Measurements from ENCODE around the gene KCTD5. TPM values are rescaled to one million over a fixed set of nuclear protein-coding genes. Genes with fewer than 3 reads are reported as not detected.

KCTD5 gene
- total and polyA plus RNA-seq, 2 of the 8 experiments (the other 6 are each of a cell fraction or from before 2014, with no cell fraction given): 26.6 to 31.8 TPM

DNA sequence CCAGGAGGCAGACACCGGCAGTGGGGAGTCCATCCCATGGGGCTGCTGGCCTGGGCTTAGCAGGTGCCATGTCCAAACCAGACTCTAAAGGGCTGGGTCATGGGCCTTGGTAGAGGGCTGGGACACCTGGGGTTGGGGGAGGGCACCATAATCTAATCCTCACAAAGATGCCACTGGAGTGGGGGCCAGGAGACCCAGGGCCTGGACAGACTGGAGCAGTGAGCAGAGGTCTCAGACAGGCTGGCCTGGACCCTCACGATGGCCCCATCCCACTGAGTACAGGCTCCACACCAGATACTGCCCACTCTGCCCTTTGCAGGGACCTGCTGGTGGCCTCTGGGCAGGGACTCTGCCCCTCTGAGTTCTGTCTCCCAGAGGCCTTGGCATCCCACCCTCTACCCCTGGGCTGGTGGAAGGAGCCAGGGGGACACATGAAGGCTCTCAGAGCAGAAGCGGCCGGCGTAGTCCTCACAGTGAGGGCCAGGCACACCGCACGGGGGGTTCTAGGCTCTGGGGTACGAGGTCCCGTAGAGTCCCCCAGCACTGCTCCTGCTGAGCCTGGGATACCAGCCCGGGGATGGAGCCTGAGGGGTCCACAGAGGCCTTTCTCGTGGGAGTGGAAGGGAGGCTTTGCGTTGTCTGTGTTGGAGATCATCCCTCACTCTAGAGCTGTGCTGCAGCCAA is 60.1 kb downstream of the KCTD5 start:
- H3K56ac ChIP-seq (replicated peaks; ENCODE audit: insufficient read length, low read depth, low read length): no peak overlapping the region
- no peaks in the 10 kb centered on the region for H3K27me3 ChIP-seq (replicated peaks in 1 of 4; ENCODE audit: control insufficient read depth in 3 of 4, extremely low read depth in 1 of 4, insufficient read depth in 3 of 4, low read length in 3 of 4)
- H4K91ac ChIP-seq (replicated peaks; ENCODE audit: insufficient read length, low read length): no peak overlapping the region
- H3K79me2 ChIP-seq (ENCODE audit: control insufficient read depth in 1 of 2, insufficient read depth in 2 of 2, low read length in 2 of 2): no peaks in the 10 kb centered on the region
- no peak overlapping the region for H3K23ac ChIP-seq (ENCODE audit: insufficient read length)
- WGBS, 2 experiments (ENCODE audit: extremely low coverage in 1 of 2, insufficient coverage in 1 of 2, insufficient read length in 1 of 2, insufficient replicate concordance in 2 of 2, low coverage in 1 of 2, low lambda C conversion rate in 2 of 2, missing lambda C conversion rate in 1 of 2): 91% methylated on average over 12 of the region's 12 CpGs; no CpG with 5 or more reads in 1 of the 2 experiments
- no peak overlapping the region; the same call in 1 of the 2 replicates for H3K18ac ChIP-seq (ENCODE audit: extremely low read depth, low read length)
- H2AK5ac ChIP-seq (ENCODE audit: low read depth, low read length): no peak overlapping the region
- TF ChIP-seq, protein P1, sequence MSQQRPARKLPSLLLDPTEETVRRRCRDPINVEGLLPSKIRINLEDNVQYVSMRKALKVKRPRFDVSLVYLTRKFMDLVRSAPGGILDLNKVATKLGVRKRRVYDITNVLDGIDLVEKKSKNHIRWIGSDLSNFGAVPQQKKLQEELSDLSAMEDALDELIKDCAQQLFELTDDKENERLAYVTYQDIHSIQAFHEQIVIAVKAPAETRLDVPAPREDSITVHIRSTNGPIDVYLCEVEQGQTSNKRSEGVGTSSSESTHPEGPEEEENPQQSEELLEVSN (IDR thresholded peaks at IDR 0.05): no peak
- TF ChIP-seq POLR2AphosphoS5 (IDR thresholded peaks at IDR 0.05; ENCODE audit: low read depth, low read length) (no peak), FOSL1 (IDR thresholded peaks at IDR 0.05; ENCODE audit: insufficient read depth, low read depth, low read length) (no peak), SIX5 (IDR thresholded peaks at IDR 0.05; ENCODE audit: low read depth, low read length) (no peak), NRF1 (IDR thresholded peaks at IDR 0.05; ENCODE audit: low read depth, low read length) (no peak), SRF (IDR thresholded peaks at IDR 0.05; ENCODE audit: low read depth, low read length) (no peak), SP1 (IDR thresholded peaks at IDR 0.05; ENCODE audit: low read depth, low read length) (no peak), SUZ12 (IDR thresholded peaks at IDR 0.05; ENCODE audit: low read length) (no peak), ATF2 (IDR thresholded peaks at IDR 0.05; ENCODE audit: low read length) (no peak), POU5F1 (IDR thresholded peaks at IDR 0.05; ENCODE audit: low read depth, low read length) (no peak), BCL11A (IDR thresholded peaks at IDR 0.05; ENCODE audit: low read depth in 2 of 2, low read length in 2 of 2) (no peak)
- H2BK15ac ChIP-seq (ENCODE audit: low read length): no peak overlapping the region
- H3K9me3 ChIP-seq (ENCODE audit: insufficient read depth in 2 of 2, low read depth in 1 of 2, low read length in 1 of 2): no peaks in the 10 kb centered on the region
- no peak overlapping the region for H3K9ac ChIP-seq (replicated peaks in 1 of 4; ENCODE audit: extremely low read depth in 1 of 4, low read depth in 3 of 4, low read length in 3 of 4)
- no peaks in the 10 kb centered on the region for H3K36me3 ChIP-seq (ENCODE audit: control insufficient read depth in 2 of 4, insufficient read depth in 4 of 4, low read length in 3 of 4)
- H4K5ac ChIP-seq (ENCODE audit: insufficient read length, low read depth, low read length): no peak overlapping the region
- H3K4ac ChIP-seq (replicated peaks; ENCODE audit: insufficient read length, low read depth, low read length): no peak overlapping the region
- ChIA-PET CTCF (ENCODE audit: partially characterized antibody) (interaction anchor here (1.6 kb wide), 1 partner anchor 97 kb away, joined by 6 read pairs; no protein-coding TSS in a partner anchor), POLR2A (ENCODE audit: partially characterized antibody) (interaction anchor here (0.7 to 8.0 kb wide), 4 partner anchors 9 to 41 kb away, joined by 3 to 96 read pairs (median 4); partner anchors contain the start of gene SRRM2)
- no peak overlapping the region for H3K14ac ChIP-seq (ENCODE audit: insufficient read length)
- peaks cover 0 to 3% (median 0%) of the 10 kb centered on the region in 4 experiments; a peak in 4 of 7 replicates for H3K4me1 ChIP-seq (replicated peaks in 1 of 4; ENCODE audit: control insufficient read depth in 3 of 4, insufficient read depth in 4 of 4, low read length in 3 of 4)
- H2BK12ac ChIP-seq (ENCODE audit: low read depth, low read length): no peak overlapping the region
- H2BK5ac ChIP-seq (ENCODE audit: low read depth, low read length): no peak overlapping the region
- no peaks in the 10 kb centered on the region; the same call in 1 of the 2 replicates for H3K79me1 ChIP-seq (ENCODE audit: low read depth, low read length)
- H2BK20ac ChIP-seq (ENCODE audit: low read length): no peak overlapping the region
- H4K8ac ChIP-seq (ENCODE audit: extremely low read depth, insufficient read depth, low read length): no peak overlapping the region
- no peak overlapping the region for H3K4me3 ChIP-seq (ENCODE audit: extremely low read depth in 1 of 4, insufficient read depth in 2 of 4, low read depth in 3 of 4, low read length in 4 of 4)
- no peak overlapping the region for H3K4me2 ChIP-seq (ENCODE audit: insufficient read depth in 1 of 2, low read depth in 2 of 2, low read length in 2 of 2)
- H2AFZ ChIP-seq (ENCODE audit: low read length): no peak overlapping the region
- H3K23me2 ChIP-seq (ENCODE audit: low read depth, low read length): no peaks in the 10 kb centered on the region
- no peak for FAIRE-seq
- no peak overlapping the region for H2BK120ac ChIP-seq (replicated peaks; ENCODE audit: low read depth, low read length)
- no peak overlapping the region for H3K27ac ChIP-seq (ENCODE audit: low read depth, low read length)
- DNase-seq (ENCODE audit: low read depth in 1 of 2, low spot score in 2 of 2): no peak
- peaks cover 0 to 1% of the 10 kb centered on the region in 2 experiments for H4K20me1 ChIP-seq (replicated peaks in 1 of 2; ENCODE audit: control insufficient read depth in 1 of 2, insufficient read depth in 2 of 2, low read length in 2 of 2)
